Testis (tissue), 2 donors: ENCODE data around the gene TAF1A.

ENCODE experiments used
- POLR2A ChIP-seq: fragments of 450-650 bp; IDR thresholded peaks from one replicate; pipeline ENCODE4 v1.6.1; 2017; ENCODE audit warnings: antibody characterized with exemption, mild to moderate bottlenecking, moderate library complexity
- TF ChIP-seq, protein P1 (sequence below), 3 experiments: fragments of 450-650 bp in 2 of 3; fragments of 200-600 bp in 1 of 3; sonication (generic) in 1 of 3; IDR thresholded peaks; one replicate each; pipeline ENCODE4 v1.5.1; 2016 to 2019; ENCODE audit warnings: antibody characterized with exemption in 3 of 3, mild to moderate bottlenecking in 2 of 3, moderate library complexity in 1 of 3

DNA sequence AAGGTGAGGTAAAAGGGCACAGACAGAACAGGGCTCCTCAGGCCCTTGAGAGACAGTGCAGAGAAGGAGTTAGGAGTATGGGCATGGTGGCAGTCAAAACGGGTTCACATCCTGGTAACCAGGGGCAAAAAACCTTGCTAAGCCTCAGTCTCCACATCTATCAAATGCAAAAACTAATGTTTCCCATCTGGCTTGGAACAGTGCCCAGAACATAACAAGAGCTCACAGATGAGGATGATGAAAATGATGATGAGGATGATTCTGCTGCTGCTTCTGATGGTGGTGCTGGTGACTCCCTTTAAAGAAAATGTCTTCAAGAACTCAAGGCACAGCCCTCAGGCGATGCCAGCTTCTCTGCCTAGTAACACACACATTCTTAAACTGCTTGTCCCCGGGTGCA is 65.9 kb downstream of the TAF1A start:
- TF ChIP-seq, protein P1, sequence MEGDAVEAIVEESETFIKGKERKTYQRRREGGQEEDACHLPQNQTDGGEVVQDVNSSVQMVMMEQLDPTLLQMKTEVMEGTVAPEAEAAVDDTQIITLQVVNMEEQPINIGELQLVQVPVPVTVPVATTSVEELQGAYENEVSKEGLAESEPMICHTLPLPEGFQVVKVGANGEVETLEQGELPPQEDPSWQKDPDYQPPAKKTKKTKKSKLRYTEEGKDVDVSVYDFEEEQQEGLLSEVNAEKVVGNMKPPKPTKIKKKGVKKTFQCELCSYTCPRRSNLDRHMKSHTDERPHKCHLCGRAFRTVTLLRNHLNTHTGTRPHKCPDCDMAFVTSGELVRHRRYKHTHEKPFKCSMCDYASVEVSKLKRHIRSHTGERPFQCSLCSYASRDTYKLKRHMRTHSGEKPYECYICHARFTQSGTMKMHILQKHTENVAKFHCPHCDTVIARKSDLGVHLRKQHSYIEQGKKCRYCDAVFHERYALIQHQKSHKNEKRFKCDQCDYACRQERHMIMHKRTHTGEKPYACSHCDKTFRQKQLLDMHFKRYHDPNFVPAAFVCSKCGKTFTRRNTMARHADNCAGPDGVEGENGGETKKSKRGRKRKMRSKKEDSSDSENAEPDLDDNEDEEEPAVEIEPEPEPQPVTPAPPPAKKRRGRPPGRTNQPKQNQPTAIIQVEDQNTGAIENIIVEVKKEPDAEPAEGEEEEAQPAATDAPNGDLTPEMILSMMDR (IDR thresholded peaks at IDR 0.05): no peak
- no peak for TF ChIP-seq POLR2A
